Stimulated activated CD4-positive, alpha-beta T cell treated with anti-CD3 and anti-CD28 coated beads, Interleukin-12 subunit alpha, Interleukin-12 subunit beta, amount 100 ng/mL, for 48 hours (primary cell): Measurements from ENCODE around the gene BBX.

Experiments used
- DNase-seq, 3 donors: peaks; one replicate each; pipeline ENCODE4 v3.0.0-alpha.2; 2020; ENCODE audit warnings: low read depth in 2 of 3, low spot score in 1 of 3

BBX gene

GRCh38 chr3:107598926-107599771, 76.4 kb downstream of the BBX start:
- DNase-seq: peak in 2 of 3 donors; percentile 26 to 28

DNA sequence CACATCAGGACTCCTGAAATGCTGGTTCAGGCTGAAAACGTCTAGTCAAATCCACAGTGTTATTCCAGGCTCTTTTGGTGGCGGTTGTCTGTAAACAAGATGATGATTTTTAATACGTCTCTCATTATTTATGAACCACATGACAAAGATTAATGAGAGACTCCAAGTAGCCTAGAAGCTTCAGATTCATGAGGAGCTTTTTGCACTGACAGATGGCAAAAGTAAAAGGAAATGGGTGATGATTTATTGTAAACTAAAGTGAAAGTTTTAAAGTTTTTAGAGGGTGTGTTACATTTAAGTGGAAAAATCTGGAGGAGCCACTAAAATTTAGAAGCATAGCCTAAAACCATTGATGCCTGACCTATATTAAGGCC, 77.0 kb downstream of the BBX start:
- DNase-seq: no peak

GRCh38 chr3:107600780-107601179, 78.0 kb downstream of the BBX start:
- DNase-seq: no peak

DNA sequence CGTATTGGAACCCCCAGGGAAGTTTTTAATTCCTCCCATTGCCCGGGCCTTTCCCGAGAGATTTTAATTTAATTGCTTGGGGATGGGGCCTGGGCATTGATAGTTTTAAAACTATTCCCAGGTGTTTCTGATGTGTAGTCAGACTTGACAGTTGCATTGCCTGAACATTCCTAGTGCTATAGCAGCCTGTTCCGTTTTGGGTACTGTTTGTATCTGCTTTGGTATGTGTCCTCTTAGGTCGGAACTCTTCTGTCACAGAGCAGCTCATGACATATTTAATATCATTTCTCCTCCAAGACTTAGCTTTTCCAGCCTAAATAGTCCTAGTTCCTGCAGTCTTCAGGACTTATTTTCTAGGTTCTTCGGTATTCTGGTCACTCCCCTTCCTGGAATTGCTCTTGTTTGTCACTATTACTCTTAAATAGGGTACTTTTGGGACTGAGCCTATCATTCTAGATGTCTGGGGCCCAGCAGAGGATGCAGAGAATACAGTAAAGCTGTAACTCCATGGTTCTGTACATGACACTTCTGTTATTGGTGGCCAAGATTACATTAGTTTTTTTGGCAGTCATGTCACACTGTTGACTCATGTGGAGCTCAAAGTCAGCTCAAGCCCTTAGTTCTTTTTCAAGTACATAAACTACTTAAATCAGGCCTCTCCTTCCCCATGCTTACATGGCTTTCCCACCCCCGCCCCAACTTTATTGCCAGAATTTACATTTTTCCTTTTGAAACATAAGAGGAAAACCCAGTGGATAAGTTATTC, 81.5 kb downstream of the BBX start:
- no peak for DNase-seq

DNA sequence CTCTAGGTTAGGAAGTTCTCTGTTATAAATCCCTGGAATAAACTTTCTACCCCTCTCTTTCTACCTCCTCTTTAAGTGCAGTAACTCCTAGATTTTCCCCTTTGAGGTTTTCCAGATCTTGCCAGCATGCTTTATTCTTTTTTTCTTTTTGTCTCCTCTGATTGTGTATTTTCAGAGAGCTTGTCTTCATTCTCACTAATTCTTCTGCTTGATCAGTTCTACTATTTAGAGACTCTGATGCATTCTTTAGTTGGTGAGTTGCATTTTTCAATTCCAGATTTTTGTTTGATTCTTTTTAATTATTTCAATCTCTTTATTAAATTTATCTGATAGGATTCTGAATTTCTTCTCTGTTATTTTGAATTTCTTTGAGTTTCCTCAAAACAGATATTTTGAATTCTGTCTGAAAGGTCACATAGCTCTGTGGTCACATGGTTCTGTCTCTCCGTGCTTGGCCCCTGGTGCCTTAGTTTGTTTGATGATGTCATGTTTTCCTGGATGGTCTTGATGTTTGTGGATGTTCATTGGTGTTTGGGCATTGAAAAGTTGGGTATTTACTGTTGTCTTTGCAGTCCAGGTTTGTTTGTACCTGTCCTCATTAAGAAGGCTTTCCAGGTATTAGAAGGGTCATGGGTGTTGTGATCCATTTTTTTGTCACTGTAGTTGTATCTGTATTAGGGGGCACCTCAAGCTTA, 89.2 kb downstream of the BBX start:
- no peak for DNase-seq

DNA sequence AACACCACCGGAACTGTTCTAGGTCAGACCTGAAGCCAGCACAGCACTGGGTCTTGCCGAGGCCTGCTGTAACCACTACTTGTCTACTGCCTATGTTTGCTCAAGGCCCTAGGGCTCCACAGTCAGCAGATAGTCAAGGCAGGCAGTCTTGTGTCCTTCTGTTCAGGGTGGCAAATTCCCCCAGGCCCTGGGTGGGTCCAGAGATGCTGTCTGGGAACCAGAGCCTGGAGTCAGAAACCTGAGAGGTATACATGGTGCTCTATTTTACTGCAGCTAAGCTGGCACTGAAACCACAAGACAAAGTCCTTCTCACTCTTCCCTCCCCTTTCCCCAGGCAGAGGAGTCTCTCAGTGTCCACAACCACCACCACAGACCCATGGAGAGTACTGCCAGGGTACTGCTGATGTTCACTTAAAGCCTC, 89.9 kb downstream of the BBX start:
- no peak for DNase-seq

DNA sequence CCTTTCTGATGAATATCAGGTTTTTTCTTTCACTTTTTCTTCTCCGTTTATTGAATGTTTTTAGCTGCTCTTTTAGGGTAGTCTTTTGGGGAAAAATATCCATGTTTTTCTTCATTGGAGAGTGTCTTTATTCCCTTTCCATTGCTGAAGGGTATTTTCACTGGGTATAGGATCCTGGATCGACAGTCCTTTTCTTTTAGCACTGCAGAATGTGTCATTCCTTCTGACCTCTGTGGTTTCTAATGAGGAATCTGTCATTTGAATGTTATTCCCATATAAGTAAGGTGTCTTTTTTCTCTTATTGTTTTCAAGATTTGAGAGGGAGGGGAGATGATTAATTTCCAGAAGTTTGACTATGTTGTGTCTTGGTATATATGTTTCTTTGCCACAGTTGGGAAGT, 96.8 kb downstream of the BBX start:
- DNase-seq: no peak

DNA sequence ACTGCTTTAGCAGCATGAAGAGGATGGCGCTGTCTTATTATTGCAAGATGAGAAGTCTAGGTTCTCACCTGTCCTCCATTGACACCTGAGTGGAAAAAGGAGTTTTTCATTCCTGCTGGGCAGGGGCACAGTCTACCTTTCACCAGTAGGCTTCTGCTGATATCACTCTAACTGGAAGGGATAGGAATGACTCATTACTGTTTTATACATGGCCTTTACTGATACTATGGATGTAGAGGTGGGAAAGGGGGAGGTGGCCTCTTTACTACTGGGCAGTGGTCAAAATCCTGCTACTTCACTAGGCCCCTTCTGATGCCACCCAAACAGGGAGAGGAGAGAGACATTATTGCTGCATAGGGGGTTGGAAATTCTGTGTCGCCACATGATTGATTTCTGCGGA, 97.8 kb downstream of the BBX start:
- no peak for DNase-seq

- DNase-seq: no peak
These were observed 98.7 kb downstream of the BBX start for GRCh38 chr3:107621465-107621864.

GRCh38 chr3:107627962-107628542, 105.3 kb downstream of the BBX start:
- no peak for DNase-seq

- no peak for DNase-seq
These were observed 106.8 kb downstream of the BBX start for GRCh38 chr3:107629566-107629965.

DNA sequence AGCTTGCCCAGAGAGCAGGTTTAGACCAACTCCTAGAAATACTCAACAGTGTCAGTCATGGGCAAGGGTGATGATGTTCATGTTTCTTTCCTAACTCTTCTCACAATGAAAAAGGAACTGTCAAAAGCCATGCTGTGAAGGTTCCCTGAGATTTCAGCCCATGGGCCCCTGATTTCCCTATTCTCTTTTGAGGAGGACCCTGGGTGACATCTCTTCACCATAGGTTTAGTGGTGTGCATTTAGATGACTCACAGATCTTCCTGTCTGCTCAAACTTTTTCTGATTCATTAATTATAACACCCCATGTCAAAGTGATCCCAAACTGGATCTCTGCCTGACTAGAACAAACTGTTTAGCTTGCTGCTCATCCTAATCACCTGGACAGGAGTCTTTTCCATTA, 108.0 kb downstream of the BBX start:
- DNase-seq: no peak

- no peak for DNase-seq
These were observed 109.8 kb downstream of the BBX start for GRCh38 chr3:107632576-107632975.

GRCh38 chr3:107633327-107634098, 110.8 kb downstream of the BBX start:
- DNase-seq: no peak

- DNase-seq: no peak
These were observed 111.3 kb downstream of the BBX start for GRCh38 chr3:107634099-107634489.

DNA sequence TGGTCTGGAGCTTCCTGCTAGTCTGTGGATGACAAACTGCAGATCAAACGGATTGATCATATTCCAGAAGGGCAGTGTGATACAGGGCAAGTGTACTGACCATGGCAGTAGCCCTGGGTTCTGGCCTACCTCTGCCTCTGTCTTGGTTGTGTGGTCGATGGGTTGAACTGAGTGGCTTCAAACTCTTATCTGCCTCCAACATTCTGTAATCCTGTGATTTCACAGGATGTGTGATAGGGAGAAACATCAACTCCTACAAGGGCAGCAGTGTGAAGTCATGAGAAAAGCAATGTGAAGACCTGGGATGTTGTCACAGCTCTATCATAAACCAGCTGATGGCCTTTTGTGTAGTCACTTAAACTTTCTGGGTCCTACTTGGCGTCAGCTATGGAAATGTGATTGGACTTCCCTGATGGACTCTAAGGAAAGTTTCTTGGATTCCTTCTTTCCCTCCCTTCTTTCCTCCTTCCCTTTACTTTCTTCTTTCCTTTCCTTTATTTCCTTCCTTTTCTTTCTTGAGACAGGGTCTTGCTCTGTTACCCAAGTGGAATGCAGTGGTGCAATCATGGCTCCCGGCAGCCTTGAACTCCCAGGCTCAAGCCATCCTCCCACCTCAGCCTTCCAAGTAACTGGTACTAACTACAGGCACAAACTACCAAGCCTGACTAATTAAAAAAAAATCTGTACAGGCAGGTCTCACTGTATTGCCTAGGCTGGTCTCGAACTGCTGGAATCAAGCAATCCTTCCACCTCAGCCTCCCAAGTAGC, 114.8 kb downstream of the BBX start:
- DNase-seq: no peak

DNA sequence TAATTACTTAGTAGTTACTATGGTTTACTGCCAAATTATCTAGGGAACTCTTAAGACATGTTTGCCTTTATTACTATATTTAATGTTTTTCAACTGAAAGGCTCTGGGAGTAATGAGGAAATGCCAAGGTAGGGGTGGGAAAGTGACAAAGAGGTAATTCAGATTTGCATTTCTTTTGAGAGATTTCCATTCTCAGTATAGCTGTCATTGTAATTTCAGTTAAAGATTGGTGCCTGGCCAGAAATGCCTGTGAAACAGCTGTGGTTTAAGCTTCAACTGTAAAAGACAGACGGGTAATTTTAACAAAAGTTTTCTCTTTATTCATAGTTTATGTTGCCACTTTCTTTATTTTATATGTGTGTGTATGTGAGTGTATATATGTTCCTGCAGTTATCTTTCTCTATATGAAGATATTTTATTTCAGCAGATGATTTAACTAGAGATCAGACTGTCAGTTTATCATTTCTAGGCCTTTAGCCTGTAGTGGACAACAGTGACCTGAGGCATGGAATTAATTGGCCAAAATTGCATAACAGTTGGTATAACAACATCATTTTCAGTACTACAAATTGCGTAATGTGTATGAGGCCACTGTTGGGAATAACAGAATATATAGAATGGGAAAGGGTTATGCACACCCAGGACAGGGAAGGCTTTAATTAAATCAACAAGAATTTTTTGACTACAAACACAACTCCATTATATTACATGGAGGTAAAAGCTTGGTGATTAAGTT, 119.0 kb downstream of the BBX start:
- DNase-seq: no peak

GRCh38 chr3:107643038-107643883, 120.5 kb downstream of the BBX start:
- DNase-seq: no peak
